HG03558 (cell line): ENCODE data around the gene GALNT13.
"Not testable (repeated sequence)": the region's sequence is repeated elsewhere in the genome, so short reads cannot be mapped to it uniquely, and the experiment has no call there.

Experiments
- ATAC-seq: cut with Tn5 transposase; IDR thresholded peaks from one replicate; pipeline ENCODE4 v1.9.1; 2021; ENCODE audit warnings: moderate number of reproducible peaks; ENCODE audit not compliant: unreplicated experiment; ENCODE audit errors: extremely low read depth

Gene GALNT13

DNA sequence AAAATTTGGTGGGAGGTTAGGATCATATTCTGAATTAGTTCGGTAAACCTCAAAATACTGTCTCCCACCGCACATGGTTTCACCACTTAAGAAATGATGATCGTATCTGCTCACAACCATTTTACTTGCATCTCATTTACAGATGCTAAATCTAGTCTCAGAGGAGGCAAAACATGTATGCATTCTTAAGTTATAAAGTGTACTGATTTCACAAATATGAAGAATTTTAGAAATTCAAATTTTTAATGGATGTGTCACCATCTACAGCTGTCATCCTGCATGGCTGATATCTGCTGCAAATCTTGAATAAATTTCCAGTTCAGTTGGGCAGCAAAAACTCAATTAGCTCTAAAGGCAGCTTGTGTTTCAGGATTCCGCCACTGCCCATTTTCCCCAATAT lies 583.4 kb downstream of the GALNT13 start:
- no peak for ATAC-seq

DNA sequence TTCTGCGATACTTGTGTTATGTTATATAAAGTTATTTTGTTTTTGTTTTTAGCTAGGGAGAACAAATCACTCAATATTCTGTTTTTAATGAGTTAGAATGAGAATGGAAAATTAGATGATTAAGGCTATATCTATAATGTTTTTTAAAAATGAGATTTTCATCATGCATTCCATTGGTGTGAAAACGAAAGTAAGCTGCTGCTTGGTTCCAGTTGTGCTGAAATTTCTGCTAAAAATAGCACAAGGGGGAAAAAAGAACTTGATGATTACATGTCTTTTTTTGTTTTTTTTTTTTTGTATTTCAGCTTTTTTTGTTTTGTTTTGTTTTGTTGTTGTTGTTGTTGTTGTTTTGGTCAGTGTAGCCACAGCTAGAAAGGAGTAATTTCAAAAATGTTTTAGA lies 584.1 kb downstream of the GALNT13 start:
- no peak for ATAC-seq

DNA sequence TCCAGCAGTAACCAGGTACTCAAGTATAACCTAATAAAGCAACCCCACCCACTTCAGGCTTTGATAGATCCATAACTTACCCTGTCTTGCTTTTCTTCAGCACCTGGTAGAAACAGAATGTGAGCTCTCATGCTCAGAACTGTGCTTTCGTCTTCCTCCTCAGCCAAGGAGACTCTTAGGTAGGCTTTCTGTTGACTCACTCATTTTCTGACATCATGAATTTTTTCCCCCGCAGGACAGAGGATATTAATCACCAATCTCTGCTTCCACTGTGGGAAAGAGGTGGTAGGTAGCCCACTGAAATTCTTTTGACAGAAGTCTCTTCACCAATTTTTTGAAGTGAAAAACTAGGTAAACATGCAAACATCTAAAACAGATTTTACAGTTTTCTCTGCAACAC lies 585.6 kb downstream of the GALNT13 start:
- no peak for ATAC-seq

DNA sequence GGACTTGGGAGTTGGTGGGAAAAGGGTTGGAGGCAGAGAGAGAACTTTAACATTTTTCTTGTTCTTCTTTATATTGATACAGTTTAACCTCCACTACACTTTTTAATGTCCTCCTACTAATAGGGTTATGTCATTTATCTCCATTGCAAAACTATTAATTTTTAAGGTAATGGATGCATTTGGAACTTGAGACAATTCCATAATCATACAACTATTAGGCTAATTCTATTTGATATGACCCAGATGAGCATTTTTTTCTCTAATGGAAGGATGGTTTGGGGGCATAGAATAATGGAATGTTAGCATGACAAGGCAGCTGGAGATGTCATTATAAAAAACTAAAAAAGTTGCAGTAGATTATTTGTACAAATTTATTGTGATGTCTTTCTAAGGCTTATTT lies 587.6 kb downstream of the GALNT13 start:
- no peak for ATAC-seq

DNA sequence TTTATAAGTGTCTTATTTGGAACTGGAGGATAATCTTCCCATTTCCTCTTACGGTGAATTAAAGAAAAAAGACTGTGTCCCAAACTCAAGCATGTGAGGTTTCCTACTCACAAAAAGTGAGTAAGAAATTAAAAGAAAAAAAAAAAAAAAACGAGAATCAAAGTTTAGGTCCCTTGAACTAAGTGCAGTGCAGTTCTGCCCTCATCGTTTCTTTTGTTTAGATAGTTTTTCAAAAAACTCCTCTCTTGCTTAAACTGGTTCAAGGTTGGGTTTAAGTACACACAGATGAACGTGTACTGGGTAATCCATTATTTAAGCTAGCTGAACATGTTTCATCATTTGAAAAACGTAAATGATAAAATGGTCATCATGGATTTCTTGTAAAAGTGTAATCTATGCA lies 590.9 kb downstream of the GALNT13 start:
- no peak for ATAC-seq

DNA sequence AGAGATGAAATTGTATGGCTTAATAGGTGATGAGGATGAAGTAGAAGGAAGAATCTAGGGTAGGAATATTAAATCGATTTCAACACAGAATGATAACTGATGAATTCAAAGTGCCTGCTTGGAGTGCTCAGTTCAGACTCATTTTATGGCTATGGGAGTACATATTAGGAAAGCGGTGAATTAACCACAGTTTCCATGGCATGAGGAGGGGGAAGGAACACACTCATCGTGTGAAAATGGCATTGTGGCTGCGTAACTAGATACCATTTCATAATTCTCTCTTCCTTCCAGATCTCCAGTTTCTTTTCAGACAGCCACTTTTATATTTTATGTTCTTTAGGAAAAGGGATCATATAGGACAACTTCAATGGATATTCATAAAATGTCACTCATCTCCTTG lies 594.5 kb downstream of the GALNT13 start:
- ATAC-seq: no peak

DNA sequence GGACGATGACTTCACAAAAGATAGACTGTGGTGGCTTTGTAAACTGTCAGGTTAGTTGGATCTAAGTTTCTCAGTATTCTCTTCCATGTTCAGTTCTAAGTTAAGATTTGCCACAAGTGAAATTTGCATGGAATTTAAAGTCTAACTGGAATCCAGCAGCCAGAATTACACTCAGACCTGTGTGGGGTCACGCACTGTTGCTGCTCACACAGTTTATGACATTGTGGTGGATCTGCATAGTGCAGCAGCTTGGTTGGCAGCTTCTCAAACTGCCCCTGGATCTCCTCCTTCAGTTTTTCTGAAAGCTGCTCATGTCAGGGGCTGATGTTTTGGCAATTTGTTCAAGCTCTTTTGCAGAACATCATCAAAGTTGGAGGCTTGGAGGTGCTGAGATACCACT lies 598.7 kb downstream of the GALNT13 start:
- ATAC-seq: no peak

DNA sequence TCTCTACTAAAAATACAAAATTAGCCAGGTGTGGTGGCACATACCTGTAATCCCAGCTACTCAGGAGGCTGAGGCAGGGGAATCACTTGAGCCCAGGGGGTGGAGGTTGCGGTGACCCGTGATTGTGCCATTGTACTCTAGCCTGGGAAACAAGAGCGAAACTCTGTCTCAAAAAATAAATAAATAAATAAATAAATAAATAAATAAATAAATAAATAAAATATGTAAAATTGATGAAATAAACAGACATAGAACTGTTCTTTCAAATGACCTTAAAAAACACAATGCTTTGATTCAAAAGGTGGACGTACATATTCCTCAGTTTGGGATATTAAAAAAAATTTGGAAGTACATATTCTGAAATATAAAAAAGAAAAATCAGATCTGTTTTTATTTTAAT lies 599.8 kb downstream of the GALNT13 start:
- ATAC-seq: not testable (repeated sequence)

DNA sequence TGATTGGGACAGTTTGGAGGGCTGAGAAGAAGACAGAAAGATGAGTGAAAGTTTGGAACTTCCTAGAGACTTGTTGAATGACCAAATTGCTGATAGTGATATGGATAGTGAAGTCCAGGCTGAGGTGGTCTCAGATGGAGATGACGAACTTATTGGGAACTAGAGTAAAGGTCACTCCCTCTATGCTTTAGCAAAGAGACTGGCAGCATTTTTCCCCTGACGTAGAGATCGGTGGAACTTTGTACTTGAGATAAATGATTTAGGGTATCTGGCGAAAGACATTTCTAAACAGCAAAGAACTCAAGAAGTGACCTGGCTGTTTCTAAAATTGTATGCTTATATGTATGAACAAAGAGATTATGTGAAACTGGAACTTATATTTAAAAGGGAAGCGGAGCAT lies 605.6 kb downstream of the GALNT13 start:
- ATAC-seq: no peak

DNA sequence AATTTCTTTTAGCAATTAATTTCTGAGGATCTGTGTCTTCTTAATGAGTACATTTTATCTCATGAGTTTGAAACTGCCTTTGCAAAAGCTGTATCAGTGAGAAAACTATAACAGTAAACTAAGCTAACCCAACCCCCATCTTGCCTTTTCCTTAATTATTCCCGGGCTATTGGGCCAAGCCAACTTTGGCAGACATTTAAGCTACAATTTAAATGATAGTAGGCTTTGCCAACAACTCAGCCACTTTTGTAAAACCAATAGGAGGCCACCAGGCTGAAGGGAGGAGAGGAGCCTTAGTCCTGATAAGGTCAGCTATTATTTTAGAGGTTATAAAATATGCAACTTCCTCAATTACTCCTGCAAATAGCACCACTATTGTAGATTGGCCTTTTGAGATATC lies 608.8 kb downstream of the GALNT13 start:
- no peak for ATAC-seq

DNA sequence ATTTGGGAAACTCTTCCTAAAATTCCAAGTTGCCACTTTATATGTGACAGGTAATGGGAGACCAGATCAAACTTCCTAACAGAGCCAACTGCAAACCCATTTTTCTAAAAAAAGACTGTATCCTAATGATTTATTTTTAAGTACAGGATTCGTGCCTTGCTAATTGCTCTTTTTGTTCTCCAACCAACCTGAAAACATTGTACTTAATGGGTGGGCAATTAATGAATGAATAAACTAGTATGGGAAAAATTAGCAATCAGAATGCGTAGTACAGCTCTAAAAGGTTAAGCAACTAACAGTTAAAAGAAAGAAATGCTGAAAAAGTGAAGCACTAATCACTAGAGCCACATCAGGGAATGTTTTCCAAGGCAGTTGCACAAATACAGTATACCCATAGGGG lies 609.6 kb downstream of the GALNT13 start:
- no peak for ATAC-seq

DNA sequence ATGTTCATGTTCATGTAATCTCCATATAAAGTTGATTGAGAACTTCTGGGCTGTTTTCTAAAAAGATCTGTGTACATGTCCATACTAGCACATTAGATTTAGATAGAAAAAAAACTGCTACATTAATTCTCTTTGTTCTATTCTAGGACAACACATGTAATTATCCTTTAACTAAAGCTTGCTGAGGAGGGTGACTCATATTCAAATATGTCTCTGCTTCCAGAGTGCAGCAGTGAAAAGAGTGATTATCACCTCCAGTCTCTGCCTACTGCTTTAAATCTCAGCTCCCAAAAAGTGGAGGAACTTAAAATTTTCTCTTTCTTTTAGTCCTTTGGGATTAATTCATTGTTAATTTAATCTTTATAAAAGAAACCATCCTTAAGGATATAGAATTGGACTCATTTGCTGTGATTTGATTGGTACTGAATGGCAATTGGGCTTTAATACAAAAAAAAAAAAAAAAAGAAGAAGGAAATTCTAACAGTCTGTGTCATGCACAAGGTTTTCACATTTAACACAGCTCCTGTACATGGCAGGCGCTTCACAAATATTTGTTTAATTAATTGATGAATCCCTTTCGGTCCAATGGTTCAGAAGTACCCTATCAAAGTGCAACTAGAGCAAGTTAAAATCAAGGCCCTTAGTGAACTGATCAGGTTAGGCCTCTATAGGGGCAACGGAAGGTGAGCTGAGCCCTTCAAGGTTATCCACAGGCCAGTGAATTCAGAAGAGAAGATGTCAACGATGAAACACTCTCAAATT lies 612.8 kb downstream of the GALNT13 start:
- no peak for ATAC-seq

DNA sequence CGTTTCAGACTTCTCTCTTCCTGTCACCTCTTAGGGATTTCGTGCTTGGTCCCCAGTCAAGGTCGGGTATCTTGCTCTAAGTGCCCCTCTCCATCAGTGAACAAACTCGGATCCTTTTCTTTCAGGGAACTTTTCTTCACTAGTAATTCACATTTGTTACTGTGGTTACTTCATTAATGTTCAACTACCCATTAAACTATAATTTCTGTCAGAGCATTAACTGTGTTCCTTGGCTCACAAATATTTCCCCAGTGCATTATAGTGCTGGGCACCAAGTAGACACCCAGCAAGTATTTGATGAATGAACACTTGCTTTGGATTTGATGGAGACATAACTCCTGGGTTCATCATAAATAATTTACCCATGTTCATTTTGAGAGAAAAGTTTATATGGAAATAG lies 617.1 kb downstream of the GALNT13 start:
- ATAC-seq: no peak

DNA sequence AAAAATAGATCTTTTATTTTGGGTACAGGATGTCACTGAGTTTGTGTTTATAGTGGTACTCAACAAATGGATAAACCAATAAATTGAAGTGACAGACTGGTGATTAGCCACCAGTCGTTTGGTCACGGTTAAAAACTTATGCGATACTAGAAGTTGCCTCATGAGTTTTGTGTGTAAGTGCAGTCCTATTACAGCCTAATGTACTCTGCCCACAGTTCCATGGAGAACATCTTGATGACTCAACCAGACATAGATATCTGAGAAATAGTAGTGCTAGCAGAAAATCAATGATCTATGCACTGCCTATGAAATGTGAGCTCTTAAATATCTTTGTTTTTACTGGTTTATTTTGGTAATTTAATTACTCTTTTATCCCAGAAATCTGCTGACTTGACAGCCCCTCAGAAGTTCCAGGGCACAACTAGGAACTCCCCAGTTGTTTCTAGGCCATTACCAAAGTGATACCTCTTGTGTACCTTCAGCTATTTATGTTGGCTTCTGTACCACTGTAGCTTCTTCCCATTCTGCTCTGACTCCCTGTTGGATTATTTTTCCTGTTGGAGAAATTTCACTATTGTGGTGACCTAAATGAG lies 617.6 kb downstream of the GALNT13 start:
- ATAC-seq: no peak

DNA sequence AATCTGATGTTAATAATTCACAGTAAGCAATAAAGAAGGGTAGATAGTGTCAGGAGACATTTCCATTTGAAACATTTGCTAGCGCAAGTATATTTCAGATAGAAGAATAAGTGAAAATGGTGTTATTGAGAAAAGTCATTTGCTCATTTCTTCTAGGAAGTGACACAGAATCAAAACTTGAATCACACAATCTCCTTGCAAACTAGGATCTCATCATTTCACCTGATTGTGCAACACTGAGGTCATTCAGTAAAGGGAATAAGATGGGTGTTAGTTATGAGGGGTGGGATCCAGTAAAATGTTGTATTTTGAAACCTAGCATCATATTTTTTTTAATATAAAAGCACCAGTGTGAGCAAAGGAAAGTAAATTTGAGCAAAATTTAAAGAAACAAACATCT lies 618.8 kb downstream of the GALNT13 start:
- ATAC-seq: no peak

DNA sequence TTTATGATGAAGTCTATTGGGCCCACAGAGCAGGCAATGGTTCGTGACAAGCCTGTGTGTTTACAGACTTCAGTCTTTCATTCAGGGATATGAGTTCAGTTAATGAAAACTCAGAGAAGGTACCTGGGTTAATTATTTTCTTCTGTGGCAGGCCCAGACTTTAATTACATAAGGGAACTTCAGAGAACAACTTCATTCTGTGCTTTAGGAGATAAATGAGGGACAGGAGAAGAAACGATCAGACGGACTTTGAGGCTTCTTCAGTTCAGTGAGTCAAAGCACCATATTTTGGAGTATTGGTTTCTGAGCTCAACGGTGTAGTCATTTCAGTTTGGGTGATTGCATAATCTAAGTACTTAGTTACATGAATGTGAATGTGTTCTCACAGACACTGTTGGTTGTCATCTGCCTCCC lies 623.7 kb downstream of the GALNT13 start:
- ATAC-seq: no peak

DNA sequence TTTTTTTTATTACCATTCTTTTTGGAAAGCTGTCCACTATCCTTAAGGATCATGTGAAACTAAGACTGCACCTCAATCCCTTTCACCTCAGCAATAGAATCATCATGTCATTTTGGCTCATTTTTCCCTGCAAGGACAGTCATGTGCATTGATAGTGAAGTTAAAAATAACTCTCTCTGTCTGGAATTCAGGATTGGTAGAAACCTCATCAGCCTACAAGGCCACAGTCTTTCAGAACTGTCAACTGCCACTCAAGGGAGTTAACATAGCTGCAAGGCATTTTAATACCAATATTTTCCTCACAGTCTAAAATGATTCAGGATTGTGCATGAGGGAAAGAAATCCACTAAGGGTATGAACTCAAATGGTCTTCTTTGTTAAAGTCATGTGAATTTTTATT lies 625.3 kb downstream of the GALNT13 start:
- ATAC-seq: no peak
